Neuronal stem cell (in vitro differentiated cells): ENCODE results near the gene RHOU.
A peak's percentile ranks its signal among the peaks of the same experiment; 100 is the strongest.

Experiments used
- DNase-seq: peaks from one replicate; pipeline ENCODE4 v3.0.0-alpha.2; 2013; ENCODE audit warnings: low spot score
- H2AFZ ChIP-seq: one replicate; pipeline ENCODE4 v1.6.1; 2013; ENCODE audit warnings: mild to moderate bottlenecking, low read length, inconsistent platforms
- H2AK5ac ChIP-seq: 2 replicates; pipeline ENCODE4 v1.6.1; 2013; ENCODE audit warnings: low read depth, mild to moderate bottlenecking, inconsistent platforms, low read length, moderate library complexity, mixed read lengths
- H2BK120ac ChIP-seq: 2 replicates; pipeline ENCODE4 v1.6.1; 2013; ENCODE audit warnings: low read depth, mild to moderate bottlenecking, inconsistent platforms, low read length, moderate library complexity, mixed read lengths
- H2BK12ac ChIP-seq: one replicate; pipeline ENCODE4 v1.6.1; 2013; ENCODE audit warnings: low read length, inconsistent platforms
- H2BK15ac ChIP-seq: 2 replicates; pipeline ENCODE4 v1.6.1; 2013; ENCODE audit warnings: mild to moderate bottlenecking, low read length, inconsistent platforms, mixed read lengths
- H2BK5ac ChIP-seq: one replicate; pipeline ENCODE4 v1.6.1; 2013; ENCODE audit warnings: inconsistent platforms, mild to moderate bottlenecking, low read length, moderate library complexity
- H3K14ac ChIP-seq: one replicate; pipeline ENCODE4 v1.6.1; 2013; ENCODE audit warnings: low read length, inconsistent platforms
- H3K18ac ChIP-seq: 2 replicates; pipeline ENCODE4 v1.6.1; 2013; ENCODE audit warnings: low read length, inconsistent platforms
- H3K23ac ChIP-seq: 2 replicates; pipeline ENCODE4 v1.6.1; 2013; ENCODE audit warnings: low read depth, mild to moderate bottlenecking, mixed read lengths, low read length, inconsistent platforms; ENCODE audit not compliant: poor library complexity
- H3K27ac ChIP-seq: replicated peaks from 3 replicates; pipeline ENCODE4 v1.5.1; 2013; ENCODE audit warnings: low read length, inconsistent platforms
- H3K27me3 ChIP-seq, 3 experiments: 2 replicates each; pipeline ENCODE4 v1.6.1; 2013; ENCODE audit warnings: low read length in 3 of 3, mild to moderate bottlenecking in 2 of 3, inconsistent platforms in 1 of 3, low read depth in 1 of 3, mixed read lengths in 1 of 3, moderate library complexity in 1 of 3; ENCODE audit not compliant: control insufficient read depth in 3 of 3, insufficient read depth in 3 of 3
- H3K36me3 ChIP-seq, 2 donors: replicated peaks in 1 of 2; 2 replicates each; pipeline ENCODE4 v1.6.1; 2013; ENCODE audit warnings: low read length in 2 of 2; ENCODE audit not compliant: control insufficient read depth in 2 of 2, insufficient read depth in 2 of 2
- H3K4ac ChIP-seq: 2 replicates; pipeline ENCODE4 v1.6.1; 2013; ENCODE audit warnings: inconsistent platforms, mild to moderate bottlenecking, low read length, moderate library complexity
- H3K4me1 ChIP-seq, 2 donors: 1 replicate in 1 of 2; 2 replicates in 1 of 2; pipeline ENCODE4 v1.6.1; 2013; ENCODE audit warnings: low read length in 2 of 2, low read depth in 1 of 2; ENCODE audit not compliant: control insufficient read depth in 2 of 2, insufficient read depth in 1 of 2
- H3K4me2 ChIP-seq: one replicate; pipeline ENCODE4 v1.6.1; 2013; ENCODE audit warnings: mild to moderate bottlenecking, low read length, inconsistent platforms; ENCODE audit not compliant: insufficient read depth, poor library complexity, severe bottlenecking
- H3K4me3 ChIP-seq, 2 donors: 2 replicates each; pipeline ENCODE4 v1.5.1; 2013; ENCODE audit warnings: low read length in 2 of 2, mild to moderate bottlenecking in 2 of 2, inconsistent platforms in 1 of 2, moderate library complexity in 1 of 2
- H3K79me1 ChIP-seq: one replicate; pipeline ENCODE4 v1.6.1; 2013; ENCODE audit warnings: low read depth, mild to moderate bottlenecking, inconsistent platforms, low read length, moderate library complexity
- H3K9ac ChIP-seq: one replicate; pipeline ENCODE4 v1.6.1; 2013; ENCODE audit warnings: mild to moderate bottlenecking, low read depth, low read length, inconsistent platforms; ENCODE audit not compliant: poor library complexity
- H3K9me3 ChIP-seq, 2 donors: replicated peaks in 1 of 2; 2 replicates each; pipeline versions ENCODE3 to v1.6.1; 2013; ENCODE audit warnings: low read length in 2 of 2, mild to moderate bottlenecking in 2 of 2, inconsistent platforms in 1 of 2, low read depth in 1 of 2, mixed read lengths in 1 of 2, moderate library complexity in 1 of 2; ENCODE audit not compliant: control insufficient read depth in 2 of 2, insufficient read depth in 1 of 2
- H4K8ac ChIP-seq: one replicate; pipeline ENCODE4 v1.6.1; 2013; ENCODE audit warnings: low read depth, mild to moderate bottlenecking, inconsistent platforms, low read length, moderate library complexity
- H4K91ac ChIP-seq: one replicate; pipeline ENCODE4 v1.6.1; 2013; ENCODE audit warnings: low read length, low read depth, mild to moderate bottlenecking, inconsistent platforms; ENCODE audit not compliant: poor library complexity
- WGBS, 2 donors: extraction: QIAGEN DNeasy Blood & Tissue Kit; methylation state at CpG; one replicate each; pipeline ENCODE4 v1.1.7; 2013; ENCODE audit warnings: missing lambda C conversion rate in 2 of 2, mixed read lengths in 1 of 2; ENCODE audit not compliant: insufficient read length in 2 of 2, insufficient replicate concordance in 1 of 2; ENCODE audit errors: extremely low coverage in 2 of 2; 5-methylcytosine and 5-hydroxymethylcytosine counted together

RHOU gene

GRCh38 chr1:228721407-228721806 is 13.9 kb upstream of the RHOU start:
- H3K23ac ChIP-seq = no peak overlapping the region
- DNase-seq = no peak
- no peaks in the 10 kb centered on the region for H3K36me3 ChIP-seq
- no peaks in the 10 kb centered on the region for H3K79me1 ChIP-seq
- no peak overlapping the region for H3K9ac ChIP-seq
- H3K18ac ChIP-seq = no peak overlapping the region
- peaks cover 0 to 3% (median 0%) of the 10 kb centered on the region in 3 experiments for H3K27me3 ChIP-seq
- no peak overlapping the region for H3K14ac ChIP-seq
- no peak overlapping the region for H2BK120ac ChIP-seq
- no peak overlapping the region for H3K4ac ChIP-seq
- no peak overlapping the region for H3K4me3 ChIP-seq
- H4K8ac ChIP-seq = no peak overlapping the region
- H2AK5ac ChIP-seq = no peak overlapping the region
- no peak overlapping the region for H2BK5ac ChIP-seq
- H3K27ac ChIP-seq = no peak overlapping the region
- WGBS, 2 donors = no CpG with 5 or more reads among the region's 10 CpGs
- peaks cover 0 to 3% of the 10 kb centered on the region in 2 donors for H3K4me1 ChIP-seq
- H4K91ac ChIP-seq = no peak overlapping the region
- H2AFZ ChIP-seq = no peak overlapping the region
- peaks cover 0 to 1% of the 10 kb centered on the region in 2 donors for H3K9me3 ChIP-seq
- no peak overlapping the region for H2BK15ac ChIP-seq
- no peak overlapping the region for H3K4me2 ChIP-seq
- H2BK12ac ChIP-seq = no peak overlapping the region

DNA sequence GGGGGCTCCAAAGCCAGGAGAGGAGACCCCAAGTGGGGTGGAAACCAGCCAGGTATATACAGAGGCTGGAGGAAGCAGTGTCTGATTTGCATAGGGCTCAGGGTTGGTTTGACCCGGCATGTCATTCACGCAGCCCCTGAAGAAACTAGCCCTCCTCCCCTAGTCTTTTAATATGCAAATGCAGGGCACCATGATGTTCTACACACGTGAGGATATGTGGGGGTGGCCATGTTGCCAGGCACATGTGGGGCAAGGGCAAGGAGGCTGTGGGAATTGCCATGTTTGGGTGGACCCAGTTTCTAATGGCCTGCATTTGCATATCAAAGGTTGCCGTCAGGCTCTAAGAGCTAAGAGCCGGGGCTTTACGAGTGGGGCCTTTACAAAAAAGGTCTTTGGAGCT is 12.0 kb upstream of the RHOU start:
- Histone ChIP-seq H3K23ac (no peak overlapping the region), H3K4ac (no peak overlapping the region), H3K18ac (no peak overlapping the region), H2BK15ac (no peak overlapping the region), H3K4me3 (no peak overlapping the region), H2BK120ac (no peak overlapping the region), H3K4me1 (peaks cover 0 to 3% of the 10 kb centered on the region in 2 donors), H3K9ac (no peak overlapping the region), H2BK12ac (no peak overlapping the region), H3K27me3 (peaks cover 0 to 5% (median 0%) of the 10 kb centered on the region in 3 experiments), H2AK5ac (peak overlapping the region; percentile 22), H3K14ac (no peak overlapping the region), H4K91ac (no peak overlapping the region), H4K8ac (no peak overlapping the region), H3K36me3 (no peaks in the 10 kb centered on the region), H2AFZ (no peak overlapping the region), H3K4me2 (no peak overlapping the region), H2BK5ac (no peak overlapping the region), H3K27ac (no peak overlapping the region), H3K79me1 (no peaks in the 10 kb centered on the region), H3K9me3 (peaks cover 0 to 1% of the 10 kb centered on the region in 2 donors)
- DNase-seq = no peak
- no CpG with 5 or more reads among the region's 6 CpGs for WGBS, 2 donors

DNA sequence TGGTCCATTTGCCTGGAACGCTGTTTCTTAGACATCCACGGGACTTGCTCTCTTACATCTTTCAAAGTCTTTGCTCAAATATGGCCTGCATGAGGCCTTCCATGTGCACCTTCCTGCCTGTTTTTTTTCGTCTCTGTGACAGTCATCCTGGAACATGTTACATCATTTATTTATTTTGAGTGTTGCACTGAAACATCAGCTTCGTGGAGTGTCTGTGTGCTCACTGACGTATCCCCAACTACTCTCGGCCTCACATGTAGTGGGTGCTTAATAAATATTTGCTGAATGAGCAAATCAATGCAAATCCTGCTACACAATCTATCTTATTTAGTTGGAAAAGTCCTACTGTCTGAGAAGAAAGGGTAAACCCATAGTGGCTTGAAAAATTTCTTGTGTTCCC is 11.4 kb upstream of the RHOU start:
- Histone ChIP-seq H3K4me3 (no peak overlapping the region), H3K14ac (no peak overlapping the region), H3K36me3 (no peaks in the 10 kb centered on the region), H3K27ac (no peak overlapping the region), H2BK120ac (no peak overlapping the region), H2AK5ac (no peak overlapping the region), H3K4me1 (peaks cover 0 to 3% of the 10 kb centered on the region in 2 donors), H3K9me3 (no peaks in the 10 kb centered on the region), H3K18ac (no peak overlapping the region), H3K27me3 (peaks cover 0 to 5% (median 0%) of the 10 kb centered on the region in 3 experiments), H3K23ac (no peak overlapping the region), H2BK12ac (no peak overlapping the region), H2AFZ (no peak overlapping the region), H4K8ac (no peak overlapping the region), H4K91ac (no peak overlapping the region), H2BK15ac (no peak overlapping the region), H3K4me2 (no peak overlapping the region), H3K79me1 (no peaks in the 10 kb centered on the region), H2BK5ac (no peak overlapping the region), H3K4ac (no peak overlapping the region), H3K9ac (no peak overlapping the region)
- no CpG with 5 or more reads among the region's 6 CpGs for WGBS, 2 donors
- DNase-seq = no peak

GRCh38 chr1:228725178-228725577 is 10.1 kb upstream of the RHOU start:
- H3K4me2 ChIP-seq = no peak overlapping the region
- no peaks in the 10 kb centered on the region for H3K36me3 ChIP-seq
- H4K8ac ChIP-seq = no peak overlapping the region
- H3K27me3 ChIP-seq = peaks cover 0 to 13% (median 0%) of the 10 kb centered on the region in 3 experiments
- H3K4ac ChIP-seq = no peak overlapping the region
- DNase-seq = no peak
- H2BK5ac ChIP-seq = no peak overlapping the region
- H3K4me3 ChIP-seq = no peak overlapping the region
- H4K91ac ChIP-seq = no peak overlapping the region
- H2BK15ac ChIP-seq = no peak overlapping the region
- H3K4me1 ChIP-seq = peaks cover 0 to 3% of the 10 kb centered on the region in 2 donors
- H3K27ac ChIP-seq = no peak overlapping the region
- no peak overlapping the region for H3K9ac ChIP-seq
- H2BK120ac ChIP-seq = no peak overlapping the region
- no peaks in the 10 kb centered on the region for H3K9me3 ChIP-seq
- H2BK12ac ChIP-seq = no peak overlapping the region
- H3K14ac ChIP-seq = no peak overlapping the region
- no peak overlapping the region for H2AK5ac ChIP-seq
- H3K79me1 ChIP-seq = no peaks in the 10 kb centered on the region
- no peak overlapping the region for H3K18ac ChIP-seq
- H3K23ac ChIP-seq = no peak overlapping the region
- WGBS, 2 donors = no CpG with 5 or more reads among the region's 3 CpGs
- no peak overlapping the region for H2AFZ ChIP-seq
